K562 (cell line): Measurements from ENCODE around the gene HOXA2. TPM values are rescaled to one million over a fixed set of nuclear protein-coding genes. Genes with fewer than 3 reads are reported as not detected.

Experiments used
- CBFB ChIP-seq: sonication (generic); formaldehyde crosslinking; IDR thresholded peaks from 2 replicates; pipeline ENCODE4 v1.4.0; 2020; ENCODE audit warnings: mild to moderate bottlenecking, missing genetic modification reagents
- CBX3 ChIP-seq, 2 experiments: IDR thresholded peaks; 1 replicate in 1 of 2; 2 replicates in 1 of 2; pipeline ENCODE4 v1.6.1; 2012; ENCODE audit warnings: inconsistent platforms in 2 of 2, low read length in 2 of 2, borderline replicate concordance in 1 of 2, control low read depth in 1 of 2
- ETV1 ChIP-seq: fragments of 450-650 bp; conservative IDR thresholded peaks from 2 replicates; pipeline ENCODE4 v1.6.1; 2016; ENCODE audit warnings: missing genetic modification characterization, control low read depth, low read depth, missing compliant biosample characterization
- NR2C1 ChIP-seq, 2 experiments: fragments of 450-650 bp; IDR thresholded peaks; 2 replicates each; pipeline ENCODE4 v1.6.1; 2017; ENCODE audit warnings: mild to moderate bottlenecking in 2 of 2, antibody characterized with exemption in 1 of 2, inconsistent platforms in 1 of 2, missing compliant biosample characterization in 1 of 2, missing genetic modification characterization in 1 of 2
- RUNX1 ChIP-seq: sonication (generic); IDR thresholded peaks from 2 replicates; pipeline ENCODE4 v1.6.1; 2016; ENCODE audit warnings: antibody characterized with exemption, low read depth
- SAFB2 ChIP-seq: fragments of 200-400 bp; formaldehyde crosslinking; IDR thresholded peaks from 2 replicates; pipeline ENCODE4 v1.6.1; 2018; ENCODE audit warnings: borderline replicate concordance, low read length, low read depth, moderate library complexity; ENCODE audit not compliant: severe bottlenecking
- TEAD2 ChIP-seq: fragments of 450-650 bp; IDR thresholded peaks from 2 replicates; pipeline ENCODE4 v1.6.1; 2016; ENCODE audit warnings: missing genetic modification characterization, control low read depth, missing compliant biosample characterization
- ZBTB5 ChIP-seq: fragments of 450-650 bp; IDR thresholded peaks from 2 replicates; pipeline ENCODE4 v1.6.1; 2017; ENCODE audit warnings: antibody characterized with exemption
- polyA plus RNA-seq, 8 experiments: library from polyadenylated mRNA; depleted of rRNA in 4 of 8; stranded (reverse) in 5 of 8; unstranded in 3 of 8; fragments of >200 nt; fragmentation: Nextera tagmentation in 2 of 8; fragmentation: Illumina TruSeq in 1 of 8; extraction: Ambion mirVana in 2 of 8; extraction: Trizol in 1 of 8; gene quantifications; 2 replicates each; pipeline versions ENCODE4 v1.2.1 to v1.2.3, GENCODE V29; 2011 to 2014; ENCODE audit warnings: inconsistent platforms in 1 of 8, missing spikeins in 1 of 8
- total RNA-seq, 7 experiments: library from RNA; depleted of rRNA in 6 of 7; stranded (reverse); fragments of >200 nt in 6 of 7; fragmentation: Illumina TruSeq in 2 of 7; extraction: Trizol in 2 of 7; gene quantifications; 2 replicates each; pipeline versions ENCODE4 v1.2.1 to v1.2.3, GENCODE V29; 2011 to 2021; ENCODE audit warnings: low replicate concordance in 1 of 7

HOXA2 gene
- total and polyA plus RNA-seq, 9 of the 15 experiments (the other 6 are each of a cell fraction or from before 2014, with no cell fraction given) = 0.04 TPM; not detected in 8

- TF ChIP-seq ETV1 (no peak), TEAD2 (tag) (no peak), NR2C1 (IDR thresholded peaks at IDR 0.05) (no peak), NR2C1 (tag; IDR thresholded peaks at IDR 0.05) (no peak), CBFB (CRISPR knock-in tag) (no peak), ZBTB5 (no peak), RUNX1 (no peak), SAFB2 (no peak), CBX3 (IDR thresholded peaks at IDR 0.05; ENCODE audit: borderline replicate concordance in 1 of 2, low read length in 2 of 2) (no peak)
- TF ChIP-seq, all 486 proteins: peak for 0
These were observed 3.9 kb upstream of the HOXA2 start (continued) for GRCh38 chr7:27106181-27106900.
